Activated B cell treated with CpG ODN at 0.5 μM for 24 hours (primary cell): Measurements from ENCODE around the gene MAP1A. TPM values are rescaled to one million over a fixed set of nuclear protein-coding genes. Genes with fewer than 3 reads are reported as not detected.

ENCODE experiments used
- ATAC-seq: fragments of 200-7000 bp; cut with Tn5 transposase; one replicate; pipeline ENCODE4 v1.10.0; 2021; ENCODE audit warnings: low read depth, mild to moderate bottlenecking, moderate library complexity
- CTCF ChIA-PET: fragments of 350-600 bp; sonication (Branson Sonifier 250); formaldehyde crosslinking; loops from one replicate; lab custom pipeline; 2021; ENCODE audit warnings: antibody characterized with exemption; lab: Charles Lee
- POLR2A ChIA-PET: fragments of 350-600 bp; sonication (Branson Sonifier 250); formaldehyde crosslinking; loops from one replicate; lab custom pipeline; 2021; ENCODE audit warnings: antibody characterized with exemption; lab: Charles Lee
- DNase-seq: peaks from one replicate; pipeline ENCODE4 v3.0.0; 2022
- H3K27ac Mint-ChIP-seq: one replicate; pipeline ENCODE4 v1.8.0; 2020; ENCODE audit warnings: mixed read lengths
- H3K27me3 Mint-ChIP-seq: one replicate; pipeline ENCODE4 v1.8.0; 2021; ENCODE audit warnings: mixed read lengths
- H3K36me3 Mint-ChIP-seq: one replicate; pipeline ENCODE4 v1.8.0; 2021; ENCODE audit warnings: low read depth, mixed read lengths
- H3K4me1 Mint-ChIP-seq: one replicate; pipeline ENCODE4 v1.8.0; 2021; ENCODE audit warnings: mixed read lengths
- H3K4me3 Mint-ChIP-seq: one replicate; pipeline ENCODE4 v1.8.0; 2020; ENCODE audit warnings: mild to moderate bottlenecking, mixed read lengths
- H3K9me3 Mint-ChIP-seq: one replicate; pipeline ENCODE4 v1.8.0; 2020; ENCODE audit warnings: mixed read lengths
- CTCF ChIP-seq: fragments of 200-600 bp; IDR thresholded peaks from one replicate; pipeline ENCODE4 v1.8.0; 2022; ENCODE audit warnings: antibody characterized with exemption, mild to moderate bottlenecking
- intact Hi-C: fragments of 100-400 bp; cut with micrococcal nuclease; formaldehyde crosslinking; loops from one replicate; pipeline ENCODE4 v1.15.1; 2024
- total RNA-seq: library from RNA; stranded (reverse); gene quantifications from 2 replicates; pipeline ENCODE4 v1.2.3, GENCODE V29; 2022

MAP1A gene
- 0.11 and 0.12 TPM in 2 replicates for total RNA-seq

GRCh38 chr15:43517354-43518196, at the start of gene MAP1A:
Gene MAP1A (plus strand): TSS chr15:43517608. CDS start chr15:43521474, 3,866 bp downstream.
- TF ChIP-seq CTCF: no peak
- POLR2A ChIA-PET: interaction anchor here (0.6 to 0.7 kb wide), 2 partner anchors 22 to 259 kb away, joined by 3 to 6 read pairs; partner anchors contain the start of gene ELL3
- H3K27ac Mint-ChIP-seq: no peak within 1 kb of the TSS
- no peak for ATAC-seq
- DNase-seq: no peak
- intact Hi-C loops: loop anchor here (10.0 kb wide), 1 partner anchor 307 kb away; the partner anchor contains the start of genes MFAP1 and WDR76
- CTCF ChIA-PET: interaction anchor here (3.0 kb wide), 1 partner anchor 34 kb away, joined by 7 read pairs; no protein-coding TSS in a partner anchor
- H3K4me3 Mint-ChIP-seq: peak within 1 kb of the TSS; percentile 64
- H3K4me1 Mint-ChIP-seq: peaks cover 22% of the 10 kb centered on the region
- H3K27me3 Mint-ChIP-seq: peaks cover 46% of the 10 kb centered on the region
- no peaks in the 10 kb centered on the region for H3K36me3 Mint-ChIP-seq
- no peaks in the 10 kb centered on the region for H3K9me3 Mint-ChIP-seq

- ChIA-PET POLR2A (no interaction called here), CTCF (no interaction called here)
- H3K9me3 Mint-ChIP-seq: no peaks in the 10 kb centered on the region
- no peak overlapping the region for H3K27ac Mint-ChIP-seq
- no peak for TF ChIP-seq CTCF
- no peak overlapping the region for H3K4me3 Mint-ChIP-seq
- DNase-seq (no peak), ATAC-seq (no peak)
- intact Hi-C loops: no loop called here
- H3K4me1 Mint-ChIP-seq: no peaks in the 10 kb centered on the region
- H3K36me3 Mint-ChIP-seq: peaks cover 81% of the 10 kb centered on the region
- no peaks in the 10 kb centered on the region for H3K27me3 Mint-ChIP-seq
These were observed 47.5 kb upstream of the MAP1A start for GRCh38 chr15:43469867-43470266.

GRCh38 chr15:43471975-43472374, 45.4 kb upstream of the MAP1A start:
- Mint-ChIP-seq H3K27me3 (no peaks in the 10 kb centered on the region), H3K36me3 (peaks cover 82% of the 10 kb centered on the region), H3K4me1 (no peaks in the 10 kb centered on the region), H3K9me3 (no peaks in the 10 kb centered on the region), H3K4me3 (no peak overlapping the region), H3K27ac (no peak overlapping the region)
- intact Hi-C loops: no loop called here
- ATAC-seq (no peak), DNase-seq (no peak)
- no peak for TF ChIP-seq CTCF
- POLR2A ChIA-PET: no interaction called here
- CTCF ChIA-PET: no interaction called here

GRCh38 chr15:43473885-43474284, 43.5 kb upstream of the MAP1A start:
- no peak overlapping the region for H3K4me3 Mint-ChIP-seq
- ChIA-PET POLR2A (no interaction called here), CTCF (no interaction called here)
- H3K9me3 Mint-ChIP-seq: no peaks in the 10 kb centered on the region
- no peaks in the 10 kb centered on the region for H3K4me1 Mint-ChIP-seq
- no peak for TF ChIP-seq CTCF
- no peak overlapping the region for H3K27ac Mint-ChIP-seq
- H3K27me3 Mint-ChIP-seq: no peaks in the 10 kb centered on the region
- ATAC-seq (no peak), DNase-seq (no peak)
- intact Hi-C loops: no loop called here
- peaks cover 83% of the 10 kb centered on the region for H3K36me3 Mint-ChIP-seq

- no peaks in the 10 kb centered on the region for H3K27me3 Mint-ChIP-seq
- intact Hi-C loops: loop anchor here (2.0 kb wide), 1 partner anchor 31 kb away; no protein-coding TSS in a partner anchor
- peaks cover 7% of the 10 kb centered on the region for H3K4me1 Mint-ChIP-seq
- no peaks in the 10 kb centered on the region for H3K9me3 Mint-ChIP-seq
- H3K4me3 Mint-ChIP-seq: no peak overlapping the region
- no peak for TF ChIP-seq CTCF
- ATAC-seq (no peak), DNase-seq (no peak)
- CTCF ChIA-PET: interaction anchor here (0.9 to 1.2 kb wide), 3 partner anchors 10 to 35 kb away, joined by 3 to 7 read pairs (median 4); no protein-coding TSS in a partner anchor
- no peak overlapping the region for H3K27ac Mint-ChIP-seq
- H3K36me3 Mint-ChIP-seq: peaks cover 57% of the 10 kb centered on the region
- POLR2A ChIA-PET: no interaction called here
These were observed 33.9 kb upstream of the MAP1A start for GRCh38 chr15:43483297-43484128.
